Testis (tissue), 3 donors: Measurements from ENCODE around the gene ZFYVE1. TPM values are rescaled to one million over a fixed set of nuclear protein-coding genes. Genes with fewer than 3 reads are reported as not detected.
"Not testable (repeated sequence)": the region's sequence is repeated elsewhere in the genome, so short reads cannot be mapped to it uniquely, and the experiment has no call there.

Source experiments
- DNase-seq: peaks from one replicate; pipeline ENCODE4 v3.0.0-alpha.2; 2019
- H3K27ac ChIP-seq, 2 donors: fragments of 200-600 bp; sonication (generic); one replicate each; pipeline ENCODE4 v1.5.1; 2019
- H3K27me3 ChIP-seq: fragments of 200-600 bp; sonication (generic); one replicate; pipeline ENCODE4 v1.5.1; 2019
- H3K36me3 ChIP-seq: fragments of 200-600 bp; sonication (generic); one replicate; pipeline ENCODE4 v1.5.1; 2017; ENCODE audit warnings: low read depth; ENCODE audit errors: missing control alignments
- H3K4me1 ChIP-seq: fragments of 200-600 bp; sonication (generic); one replicate; pipeline ENCODE4 v1.5.1; 2019
- H3K4me3 ChIP-seq, 2 donors: fragments of 200-600 bp; sonication (generic); one replicate each; pipeline ENCODE4 v1.5.1; 2017 to 2019
- H3K9me3 ChIP-seq: fragments of 200-600 bp; sonication (generic); one replicate; pipeline ENCODE4 v1.5.1; 2017
- POLR2A ChIP-seq: fragments of 450-650 bp; IDR thresholded peaks from one replicate; pipeline ENCODE4 v1.6.1; 2017; ENCODE audit warnings: antibody characterized with exemption, mild to moderate bottlenecking, moderate library complexity
- WGBS, 2 donors: methylation state at CpG; one replicate each; pipeline ENCODE4 v1.1.5; 2018; 5-methylcytosine and 5-hydroxymethylcytosine counted together
- intact Hi-C: fragments of 100-400 bp; cut with DNase I; formaldehyde crosslinking; loops from one replicate; pipeline ENCODE4 v1.15.1; 2023; ENCODE audit warnings: low total_unique reads
- polyA plus RNA-seq: library from polyadenylated mRNA; stranded (reverse); fragments of 350-450 nt; fragmentation: Illumina TruSeq; extraction: RNeasy Lipid Tissue Mini Kit (QIAGEN cat#74804); gene quantifications from one replicate; pipeline ENCODE4 v1.2.3, GENCODE V29; 2014; ENCODE audit warnings: low read depth, low replicate concordance; ENCODE audit not compliant: insufficient read depth
- total RNA-seq, 2 donors: library from RNA; depleted of rRNA; stranded (reverse); fragments of >200 nt; gene quantifications; one replicate each; pipeline ENCODE4 v1.2.3, GENCODE V29; 2016
- TF ChIP-seq, protein P1 (sequence below), 3 experiments: fragments of 450-650 bp in 2 of 3; fragments of 200-600 bp in 1 of 3; sonication (generic) in 1 of 3; IDR thresholded peaks; one replicate each; pipeline ENCODE4 v1.5.1; 2016 to 2019; ENCODE audit warnings: antibody characterized with exemption in 3 of 3, mild to moderate bottlenecking in 2 of 3, moderate library complexity in 1 of 3

ZFYVE1 gene
- total and polyA plus RNA-seq, 3 donors from 2014 or later: 29.0 to 39.6 (median 30.6) TPM

DNA sequence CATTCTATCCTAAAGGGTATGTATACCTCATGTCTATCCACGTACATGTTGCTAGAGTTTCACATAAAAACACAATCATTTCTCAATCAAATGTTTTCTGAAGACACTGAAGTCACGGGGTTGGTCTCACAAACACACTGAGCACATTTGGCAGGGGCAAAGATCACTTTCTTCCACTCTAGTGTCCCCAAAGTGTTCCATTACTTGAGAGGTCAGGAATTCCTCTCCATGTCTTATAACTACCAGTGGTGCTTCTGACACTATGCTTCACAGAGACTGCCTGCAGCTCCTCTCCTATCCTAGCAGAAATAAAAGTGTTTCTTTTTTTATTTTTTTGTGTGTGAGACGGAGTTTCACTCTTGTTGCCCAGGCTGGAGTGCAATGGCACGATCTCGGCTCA lies 19.1 kb downstream of the ZFYVE1 start:
- Histone ChIP-seq H3K9me3 (no peaks in the 10 kb centered on the region), H3K4me3 (no peak overlapping the region), H3K4me1 (peaks cover 4% of the 10 kb centered on the region), H3K27ac (no peak overlapping the region), H3K27me3 (no peaks in the 10 kb centered on the region), H3K36me3 (no peaks in the 10 kb centered on the region)
- TF ChIP-seq POLR2A: no peak
- TF ChIP-seq, protein P1, sequence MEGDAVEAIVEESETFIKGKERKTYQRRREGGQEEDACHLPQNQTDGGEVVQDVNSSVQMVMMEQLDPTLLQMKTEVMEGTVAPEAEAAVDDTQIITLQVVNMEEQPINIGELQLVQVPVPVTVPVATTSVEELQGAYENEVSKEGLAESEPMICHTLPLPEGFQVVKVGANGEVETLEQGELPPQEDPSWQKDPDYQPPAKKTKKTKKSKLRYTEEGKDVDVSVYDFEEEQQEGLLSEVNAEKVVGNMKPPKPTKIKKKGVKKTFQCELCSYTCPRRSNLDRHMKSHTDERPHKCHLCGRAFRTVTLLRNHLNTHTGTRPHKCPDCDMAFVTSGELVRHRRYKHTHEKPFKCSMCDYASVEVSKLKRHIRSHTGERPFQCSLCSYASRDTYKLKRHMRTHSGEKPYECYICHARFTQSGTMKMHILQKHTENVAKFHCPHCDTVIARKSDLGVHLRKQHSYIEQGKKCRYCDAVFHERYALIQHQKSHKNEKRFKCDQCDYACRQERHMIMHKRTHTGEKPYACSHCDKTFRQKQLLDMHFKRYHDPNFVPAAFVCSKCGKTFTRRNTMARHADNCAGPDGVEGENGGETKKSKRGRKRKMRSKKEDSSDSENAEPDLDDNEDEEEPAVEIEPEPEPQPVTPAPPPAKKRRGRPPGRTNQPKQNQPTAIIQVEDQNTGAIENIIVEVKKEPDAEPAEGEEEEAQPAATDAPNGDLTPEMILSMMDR (IDR thresholded peaks at IDR 0.05): no peak
- 77 to 84% methylated on average over 5 of the region's 5 CpGs for WGBS, 2 donors
- intact Hi-C loops: no loop called here
- DNase-seq: no peak

DNA sequence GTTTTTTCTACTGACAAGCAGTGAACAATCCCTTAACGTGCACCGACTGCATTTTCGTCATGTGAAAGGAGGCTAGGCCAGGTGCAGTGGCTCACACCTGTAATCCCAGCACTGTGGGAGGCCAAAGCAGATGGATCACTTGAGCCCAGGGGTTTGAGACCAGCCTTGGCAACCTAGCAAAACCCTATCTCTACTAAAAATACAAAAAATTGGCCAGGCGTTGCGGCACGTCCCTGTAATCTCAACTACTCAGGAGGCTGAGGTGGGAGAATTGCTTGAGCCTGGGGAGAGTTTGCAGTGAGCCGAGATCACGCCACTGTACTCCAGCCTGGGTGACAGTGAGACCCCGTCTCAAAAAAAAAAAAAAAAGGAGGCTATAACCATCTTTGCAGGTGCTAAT lies 22.3 kb downstream of the ZFYVE1 start:
- DNase-seq, H3K4me1 ChIP-seq, intact Hi-C loops, H3K9me3 ChIP-seq, H3K36me3 ChIP-seq, H3K27ac ChIP-seq, H3K27me3 ChIP-seq, H3K4me3 ChIP-seq: not testable (repeated sequence)
- WGBS, 2 donors: 81 to 84% methylated on average over 9 of the region's 9 CpGs

DNA sequence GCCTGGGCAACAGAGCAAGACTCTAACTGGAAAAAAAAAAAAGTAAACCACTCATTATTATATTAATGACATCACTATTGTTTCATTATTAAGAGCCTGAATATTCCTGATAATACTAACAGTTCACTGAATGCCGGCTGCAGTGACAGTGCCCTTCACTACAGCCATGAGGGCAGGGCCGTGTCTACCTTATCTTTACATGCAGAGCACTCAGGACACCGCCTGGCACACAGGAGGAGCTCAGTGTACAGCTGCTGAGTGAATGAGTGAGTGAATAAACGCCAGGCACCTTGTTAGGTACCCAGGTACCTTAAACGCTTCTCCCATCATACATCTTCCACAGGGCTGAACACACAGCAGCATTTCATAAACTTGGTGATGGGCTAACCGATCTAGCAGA lies 23.2 kb downstream of the ZFYVE1 start:
- no peak for DNase-seq
- H3K4me1 ChIP-seq: peaks cover 4% of the 10 kb centered on the region
- no peaks in the 10 kb centered on the region for H3K27me3 ChIP-seq
- TF ChIP-seq, protein P1 (IDR thresholded peaks at IDR 0.05): no peak
- no peak for TF ChIP-seq POLR2A
- no peak overlapping the region for H3K4me3 ChIP-seq
- H3K36me3 ChIP-seq: no peaks in the 10 kb centered on the region
- no peak overlapping the region for H3K27ac ChIP-seq
- WGBS, 2 donors: 80 to 87% methylated on average over 6 of the region's 6 CpGs
- intact Hi-C loops: no loop called here
- H3K9me3 ChIP-seq: no peaks in the 10 kb centered on the region

DNA sequence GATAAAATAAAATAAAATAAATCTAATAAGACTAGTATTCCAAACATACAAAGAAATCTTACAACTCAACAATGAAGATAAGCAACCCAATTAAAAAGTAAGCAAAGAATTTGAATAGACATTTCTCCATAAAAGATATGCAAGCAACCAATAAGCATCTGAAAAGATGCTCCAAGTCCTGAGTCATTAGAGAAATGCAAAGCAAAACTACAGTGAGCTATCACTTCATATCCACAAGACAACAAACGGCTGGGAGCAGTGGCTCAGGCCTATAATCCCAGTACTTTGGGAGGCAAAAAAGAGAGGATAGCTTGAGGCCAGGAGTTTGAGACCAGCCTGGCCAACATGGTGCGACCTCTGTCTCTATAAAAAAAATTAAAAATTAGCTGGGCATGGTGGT lies 26.8 kb downstream of the ZFYVE1 start:
- DNase-seq: no peak
- Histone ChIP-seq H3K27me3 (no peaks in the 10 kb centered on the region), H3K27ac (no peak overlapping the region), H3K4me3 (no peak overlapping the region), H3K4me1 (no peaks in the 10 kb centered on the region), H3K36me3 (no peaks in the 10 kb centered on the region), H3K9me3 (no peaks in the 10 kb centered on the region)
- 94 to 97% methylated on average over 2 of the region's 2 CpGs for WGBS, 2 donors
- intact Hi-C loops: no loop called here
- TF ChIP-seq, protein P1 (IDR thresholded peaks at IDR 0.05): no peak
- TF ChIP-seq POLR2A: no peak

DNA sequence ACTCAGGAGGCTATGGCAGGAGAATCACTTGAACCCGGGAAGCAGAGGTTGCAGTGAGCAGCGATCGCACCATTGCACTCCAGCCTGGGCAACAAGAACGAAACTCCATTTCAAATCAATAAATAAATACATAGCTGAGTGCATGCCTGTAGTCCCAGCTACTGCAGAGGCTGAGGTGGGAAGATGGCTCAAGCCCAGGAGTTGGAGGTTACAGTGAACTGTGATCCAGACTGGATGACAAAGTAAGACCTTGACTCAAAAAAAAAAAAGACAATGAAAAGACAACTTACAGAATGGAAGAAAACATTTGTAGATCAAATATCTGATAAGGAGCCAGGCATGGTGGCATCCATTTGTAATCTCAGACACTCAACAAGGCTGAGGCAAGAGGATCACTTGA lies 27.6 kb downstream of the ZFYVE1 start:
- H3K9me3 ChIP-seq: no peaks in the 10 kb centered on the region
- TF ChIP-seq, protein P1 (IDR thresholded peaks at IDR 0.05): no peak
- no peak for TF ChIP-seq POLR2A
- WGBS, 2 donors: 95 to 98% methylated on average over 4 of the region's 4 CpGs
- no peak for DNase-seq
- H3K27me3 ChIP-seq: no peaks in the 10 kb centered on the region
- H3K4me1 ChIP-seq: no peaks in the 10 kb centered on the region
- no peak overlapping the region for H3K4me3 ChIP-seq
- intact Hi-C loops: no loop called here
- no peak overlapping the region for H3K27ac ChIP-seq
- no peaks in the 10 kb centered on the region for H3K36me3 ChIP-seq
